ENCODE results near the gene GCDH. TPM values are rescaled to one million over a fixed set of nuclear protein-coding genes. Genes with fewer than 3 reads are reported as not detected.

GCDH gene
- total RNA-seq, 4 donors from 2014 or later = 19.2 to 39.5 (median 24.6) TPM

GRCh38 chr19:12864721-12865715 is 25.9 kb upstream of the GCDH start:
- no peak for DNase-seq (ENCODE audit: low spot score in 2 of 2)
- intact Hi-C loops (cut with DNase I; ENCODE audit: low total_unique reads) = no loop called here
- no peak overlapping the region for H3K4me3 ChIP-seq (ENCODE audit: low read depth, poor library complexity, severe bottlenecking)
- no peak for TF ChIP-seq POLR2A (IDR thresholded peaks at IDR 0.05)
- TF ChIP-seq CTCF (IDR thresholded peaks at IDR 0.05) = no peak
- 87 to 89% methylated on average over 29 to 33 of the region's 34 CpGs for WGBS, 2 donors

GRCh38 chr19:12865746-12866415 is 25.1 kb upstream of the GCDH start:
- DNase-seq (ENCODE audit: low spot score in 2 of 2) = no peak
- 77 to 80% methylated on average over 12 to 18 of the region's 19 CpGs for WGBS, 2 donors
- intact Hi-C loops (cut with DNase I; ENCODE audit: low total_unique reads) = no loop called here
- TF ChIP-seq CTCF (IDR thresholded peaks at IDR 0.05) = no peak
- H3K4me3 ChIP-seq (ENCODE audit: low read depth, poor library complexity, severe bottlenecking) = no peak overlapping the region

GRCh38 chr19:12866416-12867119 is 24.4 kb upstream of the GCDH start:
- H3K4me3 ChIP-seq (ENCODE audit: low read depth, poor library complexity, severe bottlenecking) = no peak overlapping the region
- WGBS, 2 donors = 67 to 69% methylated on average over 26 to 29 of the region's 29 CpGs
- no peak for TF ChIP-seq CTCF (IDR thresholded peaks at IDR 0.05)
- no peak for TF ChIP-seq POLR2A (IDR thresholded peaks at IDR 0.05)
- DNase-seq (ENCODE audit: low spot score in 2 of 2) = no peak
- intact Hi-C loops (cut with DNase I; ENCODE audit: low total_unique reads) = no loop called here

GRCh38 chr19:12867120-12868099 is 23.6 kb upstream of the GCDH start:
- intact Hi-C loops (cut with DNase I; ENCODE audit: low total_unique reads) = no loop called here
- no peak for TF ChIP-seq CTCF (IDR thresholded peaks at IDR 0.05)
- no peak for TF ChIP-seq POLR2A (IDR thresholded peaks at IDR 0.05)
- no peak for DNase-seq (ENCODE audit: low spot score in 2 of 2)

More at GRCh38 chr19:12867120-12868099, 23.6 kb upstream of the GCDH start:
- H3K4me3 ChIP-seq (ENCODE audit: low read depth, poor library complexity, severe bottlenecking) = peak overlapping the region; percentile 18
- 6 to 9% methylated on average over 38 to 39 of the region's 51 CpGs for WGBS, 2 donors

Measured in lower leg skin (tissue), 4 donors.